ENCODE measurements around the gene CCDC88C. TPM values are rescaled to one million over a fixed set of nuclear protein-coding genes. Genes with fewer than 3 reads are reported as not detected.

Gene CCDC88C
- polyA plus RNA-seq, 3 donors: 39.2 to 49.7 (median 44.4) TPM

DNA sequence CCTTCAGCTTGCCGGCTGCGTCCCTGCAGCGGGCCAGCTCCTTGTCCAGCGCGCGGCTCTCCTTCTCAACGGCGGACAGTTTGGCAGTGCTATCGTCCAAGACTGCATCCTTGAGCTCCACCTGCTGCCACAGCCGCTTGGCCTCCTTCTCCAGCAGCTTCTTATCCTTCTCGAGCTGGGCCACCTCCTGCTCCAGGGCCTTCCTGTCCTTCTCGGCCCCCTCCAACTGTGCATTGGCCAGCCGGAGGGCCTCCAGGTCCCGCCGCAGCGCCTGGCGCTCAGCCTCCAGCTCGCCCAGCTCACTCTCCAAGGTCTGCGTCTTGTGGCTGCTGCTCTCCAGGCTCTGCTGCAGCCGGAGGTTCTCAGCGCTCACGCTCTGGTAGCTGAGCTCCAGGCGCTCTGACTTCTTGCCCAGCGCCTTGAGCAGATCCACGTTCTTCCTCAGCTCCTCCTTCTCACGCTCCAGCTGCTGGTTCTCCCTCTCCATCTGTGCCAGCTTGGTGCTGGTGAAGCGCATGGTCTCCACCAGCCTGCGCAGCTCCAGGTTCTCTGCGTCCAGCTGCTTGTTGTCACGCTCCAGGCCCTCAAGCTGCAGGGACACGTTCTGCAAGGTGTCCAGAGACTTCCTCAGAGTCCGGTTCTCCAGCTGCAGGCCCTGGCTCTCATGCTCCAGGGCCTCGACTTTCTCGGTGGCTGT lies 104.3 kb downstream of the CCDC88C start:
- no peak for DNase-seq

DNA sequence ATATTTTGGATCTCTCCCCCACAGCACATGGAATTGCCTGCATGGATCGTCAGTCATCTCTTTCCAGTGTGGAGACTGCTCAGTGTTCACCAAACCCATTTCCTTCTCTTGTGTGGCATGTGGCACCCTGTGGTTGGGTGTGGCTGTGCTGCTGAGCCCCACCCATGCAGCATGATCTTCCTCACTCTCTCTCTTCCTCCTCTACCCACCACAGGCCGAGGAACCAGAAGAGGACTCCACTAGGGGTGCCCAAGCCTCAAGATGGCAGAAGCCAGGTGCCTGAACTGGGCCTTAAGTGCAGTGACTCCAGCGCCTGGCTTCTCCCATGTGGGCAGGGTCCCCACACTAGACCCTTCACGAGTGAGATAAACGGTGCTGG lies 106.3 kb downstream of the CCDC88C start:
- DNase-seq: no peak

DNA sequence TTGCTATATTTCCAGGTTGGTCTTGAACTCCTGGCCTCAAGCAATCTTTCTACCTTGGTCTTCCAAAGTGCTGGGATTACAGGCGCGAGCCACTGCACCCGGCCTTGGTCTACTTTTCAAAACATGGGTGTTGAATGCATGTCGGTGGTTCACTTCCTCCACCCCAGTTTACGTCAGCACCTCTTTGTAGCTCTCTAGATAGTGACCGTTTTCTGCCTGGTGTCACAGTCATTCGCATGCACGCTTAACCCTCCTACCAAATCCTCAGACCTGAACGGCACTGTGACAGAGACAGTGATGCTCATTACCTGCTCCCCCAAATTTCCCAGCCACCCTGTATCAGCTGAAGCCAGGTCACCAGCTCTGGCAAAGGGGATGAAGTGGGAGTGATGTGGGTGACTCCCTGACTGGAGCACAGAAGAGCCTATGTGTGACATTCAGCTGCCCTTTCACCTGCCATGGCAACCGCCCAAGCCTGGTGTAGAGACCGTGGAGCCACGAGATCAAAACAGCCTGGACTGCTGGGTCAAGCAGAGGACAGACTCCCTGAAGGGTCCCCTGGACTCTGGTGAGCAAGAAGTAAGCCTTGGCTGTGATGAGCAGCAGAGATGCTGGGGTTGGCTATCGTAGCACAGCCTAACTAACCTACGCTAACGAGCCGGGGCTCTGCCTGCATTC lies 106.9 kb downstream of the CCDC88C start:
- DNase-seq: no peak

DNA sequence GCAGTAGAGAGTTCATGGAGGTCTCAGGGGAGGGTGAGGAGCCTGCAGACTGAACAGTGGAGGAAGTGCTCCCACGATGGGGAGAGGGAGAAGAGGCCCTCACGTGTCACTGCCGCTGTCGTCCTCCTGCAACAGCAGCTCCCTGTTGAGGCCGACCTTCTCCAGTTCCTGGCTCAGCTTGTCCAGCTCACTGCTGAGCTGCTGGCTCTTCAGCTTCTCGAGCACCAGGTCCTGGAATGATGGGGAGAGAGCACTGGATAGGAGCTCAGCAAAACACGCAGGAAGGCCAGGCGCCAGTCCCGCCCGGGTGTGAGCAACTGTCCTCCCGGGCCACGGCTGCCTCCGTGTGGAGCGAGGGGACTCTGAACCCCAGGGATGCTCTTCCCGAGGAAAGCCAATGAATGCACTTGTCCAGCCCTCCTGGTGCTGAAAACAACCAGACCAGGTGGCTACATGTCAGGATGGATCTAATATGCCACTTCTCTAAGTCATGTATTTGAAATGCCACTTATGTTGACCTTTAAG lies 107.8 kb downstream of the CCDC88C start:
- no peak for DNase-seq

DNA sequence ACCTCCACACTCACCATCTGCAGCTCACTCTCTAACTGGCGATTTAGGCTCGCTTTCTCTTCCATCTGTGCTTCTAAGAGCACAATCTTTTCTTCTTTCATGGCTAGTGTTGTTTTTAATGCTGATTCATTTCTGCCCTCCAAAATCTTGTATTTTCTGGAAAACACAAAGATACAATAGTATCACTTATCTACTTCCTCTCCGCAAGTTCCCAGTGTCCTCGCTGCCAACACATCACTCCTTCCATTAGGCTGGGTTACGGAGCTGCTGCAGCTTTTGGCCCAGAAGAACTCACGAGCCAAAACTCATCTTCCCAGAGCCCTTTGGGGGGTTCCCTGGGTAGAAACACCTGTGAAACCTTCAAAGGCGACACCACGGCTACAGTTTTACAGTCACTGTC lies 109.3 kb downstream of the CCDC88C start:
- DNase-seq: no peak

DNA sequence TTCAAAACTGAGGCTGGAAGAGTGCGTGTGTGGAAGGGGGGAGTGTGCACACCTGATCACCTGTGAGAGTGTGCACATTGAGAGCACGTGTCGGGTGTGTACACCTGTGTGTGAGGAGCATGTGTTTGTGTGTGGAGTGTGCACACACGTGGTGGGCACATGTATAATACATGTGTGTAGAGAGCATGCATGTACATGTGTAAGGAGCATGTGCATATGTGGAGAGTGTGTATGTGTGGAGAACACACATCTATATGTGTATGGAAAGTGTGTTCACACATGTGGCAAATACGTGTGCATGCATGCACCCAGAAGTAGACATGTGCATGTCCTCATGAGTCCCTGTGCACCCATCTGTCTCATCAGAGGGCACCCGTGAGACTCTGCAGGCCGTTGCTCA lies 110.0 kb downstream of the CCDC88C start:
- no peak for DNase-seq

DNA sequence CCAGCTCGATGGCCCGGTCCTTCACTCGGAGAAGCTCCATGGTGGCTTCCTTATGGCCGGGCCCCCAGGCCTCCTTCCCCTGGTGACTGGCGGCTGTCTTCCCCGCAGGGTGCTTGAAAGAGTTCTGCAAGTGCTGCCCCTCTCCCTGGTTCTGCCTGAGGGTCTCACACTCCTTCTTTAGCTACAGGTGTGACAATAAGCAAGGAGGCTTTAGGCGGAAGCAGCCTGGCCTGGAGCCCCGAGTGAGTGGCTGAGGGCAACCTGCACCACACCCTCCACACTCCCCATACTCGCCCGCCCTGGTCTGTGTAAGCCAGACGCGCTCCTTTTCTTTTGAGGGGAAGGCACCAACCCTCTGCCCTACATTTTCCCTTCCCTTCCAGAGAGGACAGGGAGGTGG lies 110.6 kb downstream of the CCDC88C start:
- DNase-seq: no peak

DNA sequence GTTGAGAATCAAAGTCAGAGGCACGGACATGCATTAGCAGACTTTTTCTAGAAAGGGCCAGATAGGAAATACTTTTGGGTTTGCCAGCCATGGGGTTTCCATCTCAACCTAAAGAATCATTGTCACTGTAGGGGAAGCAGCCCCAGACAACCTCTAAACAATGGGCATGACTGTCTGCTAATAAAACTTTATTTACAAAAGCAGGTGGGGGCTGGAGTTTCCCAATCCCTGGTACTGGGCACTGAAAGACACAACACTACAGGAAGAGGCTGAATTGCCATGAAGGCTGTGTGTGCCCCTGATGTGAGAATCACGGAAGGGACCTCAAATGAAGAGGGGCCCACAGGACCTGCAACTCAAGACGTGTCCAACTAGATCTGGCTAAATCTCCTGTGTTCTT lies 111.1 kb downstream of the CCDC88C start:
- DNase-seq: no peak

DNA sequence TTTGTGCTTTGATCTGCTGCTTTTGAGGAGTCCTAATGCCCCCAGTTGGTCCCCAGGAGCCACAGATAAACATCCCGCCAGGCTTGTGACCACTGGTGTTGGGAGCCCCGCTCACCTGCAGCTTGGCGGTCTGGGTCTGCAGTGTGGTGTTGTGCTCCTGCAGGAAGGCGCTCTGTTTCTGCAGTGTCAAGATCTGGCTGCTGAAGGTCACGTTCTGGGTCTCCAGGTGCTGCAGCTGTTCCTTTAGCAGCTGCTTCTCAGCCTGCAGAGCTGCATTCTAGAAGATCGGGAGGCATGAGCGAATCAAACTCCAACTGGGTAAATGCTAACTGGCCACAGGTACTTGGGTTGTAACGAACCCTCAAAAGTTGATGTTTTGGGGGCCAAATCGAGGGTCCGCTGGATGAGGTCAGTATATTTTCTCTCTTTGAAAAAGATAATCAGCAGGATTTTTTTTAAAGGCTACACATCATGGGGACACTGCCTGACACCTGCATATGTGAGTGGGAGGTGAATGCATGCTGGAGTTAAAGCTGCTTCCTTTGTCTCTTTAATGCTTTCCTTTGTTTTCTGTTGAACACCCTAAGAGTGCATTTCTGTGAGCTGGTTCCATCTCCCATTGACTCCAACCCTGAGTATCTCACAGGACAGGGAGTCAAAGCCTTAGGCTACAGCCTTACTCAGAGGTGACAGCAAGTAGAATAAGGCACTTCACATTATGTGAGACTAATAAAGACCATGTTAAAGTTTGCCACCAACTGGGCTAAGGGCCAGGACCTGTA lies 111.8 kb downstream of the CCDC88C start:
- DNase-seq: no peak

DNA sequence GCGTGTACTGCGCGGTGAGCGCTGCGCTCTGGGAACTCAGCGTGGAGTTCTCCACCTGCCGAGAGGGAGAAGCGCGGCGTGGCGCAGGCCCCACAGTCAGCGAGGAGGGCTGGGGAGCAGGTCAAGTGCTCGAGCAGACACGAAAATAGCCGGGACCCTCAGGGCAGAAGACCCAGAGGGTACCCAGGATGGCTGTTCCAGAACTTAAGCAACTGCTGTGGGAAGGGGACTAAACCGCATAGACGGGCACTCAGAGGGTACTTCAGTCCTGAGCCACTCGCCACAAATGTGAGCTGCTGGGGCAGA lies 113.7 kb downstream of the CCDC88C start:
- no peak for DNase-seq

DNA sequence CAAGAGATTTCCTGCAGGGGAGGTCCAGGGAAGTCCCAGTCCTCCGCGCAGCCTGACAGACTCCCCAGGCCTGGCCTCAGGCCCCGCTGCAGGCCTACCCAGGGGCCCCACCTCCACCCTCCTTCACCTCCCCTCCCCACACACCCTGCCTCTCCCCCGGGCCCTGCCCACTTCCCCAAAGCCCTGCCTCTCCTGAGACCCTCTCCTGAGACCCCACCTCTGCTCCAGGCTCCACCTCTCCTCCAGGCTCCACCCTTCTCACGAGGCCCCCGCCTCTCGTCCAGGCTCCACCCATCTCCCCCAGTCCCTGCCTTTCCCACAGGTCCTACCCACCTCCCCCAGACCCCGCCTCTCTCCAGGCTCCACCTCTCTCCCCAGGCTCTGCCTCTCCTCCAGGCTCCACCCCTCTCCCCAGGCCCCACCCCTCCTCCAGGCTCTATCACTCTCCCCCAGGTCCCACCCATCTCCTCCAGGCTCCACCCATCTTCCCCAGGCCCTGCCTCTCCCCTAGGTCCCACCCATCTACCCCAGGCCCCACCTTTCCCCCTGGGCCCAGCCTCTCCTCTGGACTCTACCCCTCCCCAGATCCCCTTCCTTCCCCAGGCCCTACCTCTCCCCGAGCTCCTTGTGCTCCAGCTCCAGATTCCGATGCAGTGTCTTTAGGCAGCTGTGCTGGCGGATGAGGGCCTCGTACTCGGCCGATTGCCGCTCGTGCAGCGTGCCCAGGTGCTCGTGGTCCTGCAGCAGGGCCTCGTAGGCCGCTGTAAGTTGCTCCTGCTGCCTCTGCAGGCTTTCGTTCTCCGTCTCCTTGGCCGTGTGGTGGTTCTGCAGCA lies 114.3 kb downstream of the CCDC88C start:
- DNase-seq: no peak

DNA sequence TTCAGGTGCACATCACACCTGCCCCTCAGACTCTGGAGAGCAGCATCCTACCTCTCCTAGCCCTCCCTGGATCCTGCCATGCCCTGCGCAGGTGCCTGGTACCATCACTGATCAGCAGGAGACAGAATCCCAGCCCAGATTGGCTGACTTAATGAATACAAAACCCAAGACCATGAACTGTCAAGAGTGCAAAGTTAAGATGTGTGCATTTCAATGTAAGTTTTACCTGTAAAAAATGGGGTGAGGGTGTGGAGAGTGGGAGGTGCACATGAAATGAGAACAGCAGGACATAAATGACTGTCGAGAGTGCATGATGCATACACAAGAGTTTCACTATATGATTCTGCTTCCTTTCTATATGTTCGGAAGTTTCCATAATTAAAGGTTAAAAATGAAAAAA lies 115.2 kb downstream of the CCDC88C start:
- DNase-seq: no peak

DNA sequence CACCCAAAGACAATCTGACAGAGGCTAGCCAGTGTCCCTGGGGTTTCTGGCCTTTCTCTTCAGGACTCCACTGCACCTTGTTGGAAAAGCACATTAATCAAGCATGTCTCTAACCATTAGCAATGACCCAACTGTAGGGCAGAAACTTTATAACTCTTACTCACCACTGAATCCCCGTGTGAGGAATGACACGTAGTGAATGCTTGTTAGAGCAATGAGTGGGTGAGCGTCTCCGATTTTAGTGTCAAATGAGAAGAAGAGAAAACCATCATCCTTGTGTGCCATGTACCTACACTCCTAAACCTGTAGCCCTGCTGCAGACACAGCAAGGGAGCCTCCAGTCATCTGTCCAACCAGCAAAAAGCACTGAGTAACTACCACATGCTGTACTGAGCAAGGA lies 116.7 kb downstream of the CCDC88C start:
- DNase-seq: no peak

DNA sequence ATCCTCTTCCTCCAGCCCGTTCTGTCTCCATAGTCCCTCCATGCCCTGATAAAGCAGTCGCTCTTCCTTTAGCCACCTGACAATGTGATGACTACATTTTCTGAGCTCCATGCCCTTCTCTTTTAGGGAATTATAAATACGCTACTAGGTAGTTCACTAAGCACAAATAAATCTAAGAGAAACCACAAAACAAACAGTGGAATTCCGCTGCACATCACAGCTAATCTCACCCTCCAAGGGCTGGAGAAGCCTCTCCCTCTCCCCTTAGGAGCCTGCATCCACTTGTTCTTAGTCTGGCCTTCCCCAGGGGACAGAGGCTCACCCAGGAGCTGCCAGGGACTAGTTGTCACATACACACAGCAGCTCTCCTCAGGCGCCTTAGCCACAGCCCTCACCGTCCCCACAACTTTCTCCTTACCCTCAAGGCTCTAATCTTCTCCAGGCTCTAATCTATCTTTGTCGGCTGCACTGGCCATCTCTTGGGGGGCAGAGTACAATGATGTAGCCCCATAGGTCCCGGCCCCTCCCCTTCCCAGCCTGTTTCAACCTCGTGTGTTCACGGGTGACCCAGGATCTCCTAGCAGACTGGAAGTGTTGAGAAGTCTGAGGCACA lies 117.2 kb downstream of the CCDC88C start:
- no peak for DNase-seq

DNA sequence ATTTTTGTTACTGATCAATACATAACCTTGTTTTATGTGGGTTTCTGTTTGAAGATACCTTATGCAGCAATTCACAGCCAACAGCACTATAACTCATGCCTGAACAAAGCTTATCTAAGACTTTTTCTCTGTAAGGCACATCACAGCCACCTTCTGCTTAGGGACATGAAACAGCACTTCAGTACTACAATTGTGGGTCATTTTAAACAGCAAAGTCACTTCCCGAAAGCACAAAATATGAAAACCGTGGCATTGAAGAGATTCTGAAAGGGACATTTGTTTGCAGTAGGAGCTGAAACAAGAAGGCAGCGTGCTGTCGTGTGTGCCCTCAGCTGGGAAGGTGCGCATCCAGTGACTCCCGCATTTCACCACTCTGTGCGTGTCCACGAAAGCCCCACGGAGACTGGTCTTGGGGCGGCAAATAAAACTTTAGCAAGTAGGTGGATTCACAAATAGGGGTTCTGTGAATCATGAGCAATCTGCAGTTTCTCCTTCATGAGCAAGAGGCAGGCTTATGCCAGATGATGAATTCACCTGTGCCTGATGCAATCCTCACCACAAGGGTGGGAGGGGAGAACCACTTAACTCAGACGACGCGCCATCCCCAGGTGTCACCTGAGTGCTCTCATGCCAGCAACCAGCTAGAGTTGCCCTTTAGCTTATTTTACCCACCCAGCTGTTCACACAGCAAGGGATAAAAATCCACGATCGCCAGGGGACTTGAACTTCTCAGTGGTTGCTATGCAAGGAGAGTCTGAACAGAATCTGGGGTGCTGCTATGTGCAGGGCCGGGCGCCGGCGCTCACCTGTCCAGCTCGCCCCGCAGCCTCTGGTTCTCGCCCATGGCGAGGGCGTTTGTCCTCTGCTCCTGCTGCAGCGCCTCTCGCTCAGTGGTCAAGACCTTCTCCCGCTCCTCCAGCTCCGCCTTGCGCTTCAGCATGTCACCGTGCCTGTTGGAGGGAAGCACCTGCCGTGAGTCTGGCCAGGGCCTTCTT lies 118.2 kb downstream of the CCDC88C start:
- no peak for DNase-seq

DNA sequence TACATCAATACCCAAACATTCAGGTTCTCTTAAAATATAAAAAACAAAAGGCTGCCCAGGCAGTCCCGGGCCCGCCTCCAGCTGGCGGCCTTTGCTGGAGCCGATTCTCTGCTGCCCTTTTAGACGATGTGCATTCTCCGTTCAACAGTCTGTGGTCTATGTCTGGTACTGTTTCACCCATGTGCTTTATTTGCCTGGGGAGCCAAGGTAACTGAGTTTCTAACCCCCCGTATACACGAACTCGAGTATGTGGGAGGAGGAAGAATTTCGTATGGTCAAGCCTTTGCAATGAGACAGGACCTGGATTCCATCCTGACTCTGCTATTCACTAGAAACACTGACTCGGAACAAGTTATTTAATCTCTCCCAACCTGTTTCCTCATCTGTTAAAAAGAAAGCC lies 119.0 kb downstream of the CCDC88C start:
- no peak for DNase-seq

DNA sequence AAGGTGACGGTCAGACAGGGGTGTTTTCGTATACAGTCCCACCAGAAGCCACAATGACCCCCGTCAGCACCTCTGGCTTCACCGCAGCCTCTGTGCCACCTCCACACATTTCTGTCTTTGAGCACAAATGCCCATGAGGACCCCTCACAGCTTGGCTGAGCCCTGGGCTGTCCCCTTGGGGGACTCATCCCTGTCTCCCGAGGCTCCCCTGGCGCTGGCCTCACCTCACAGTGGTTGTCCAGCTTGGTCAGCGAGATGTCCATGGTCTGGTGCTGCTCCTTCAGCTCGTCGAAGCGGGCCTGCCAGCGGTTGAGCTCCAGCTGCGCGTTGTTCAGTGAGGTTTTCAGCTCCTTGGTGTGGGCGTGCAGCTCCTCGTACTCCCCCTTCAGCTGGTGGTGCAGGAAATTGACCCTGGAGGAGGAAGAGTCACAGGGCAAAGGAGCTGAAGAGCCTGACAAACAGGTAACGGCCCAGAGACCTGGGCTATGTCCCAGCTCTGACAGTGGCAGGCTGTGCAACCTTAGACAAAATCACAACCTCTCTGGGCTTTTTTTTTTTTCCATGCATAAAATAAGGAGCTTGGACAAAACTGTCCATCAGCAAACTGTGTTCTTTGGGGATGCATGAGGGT lies 120.4 kb downstream of the CCDC88C start:
- no peak for DNase-seq

DNA sequence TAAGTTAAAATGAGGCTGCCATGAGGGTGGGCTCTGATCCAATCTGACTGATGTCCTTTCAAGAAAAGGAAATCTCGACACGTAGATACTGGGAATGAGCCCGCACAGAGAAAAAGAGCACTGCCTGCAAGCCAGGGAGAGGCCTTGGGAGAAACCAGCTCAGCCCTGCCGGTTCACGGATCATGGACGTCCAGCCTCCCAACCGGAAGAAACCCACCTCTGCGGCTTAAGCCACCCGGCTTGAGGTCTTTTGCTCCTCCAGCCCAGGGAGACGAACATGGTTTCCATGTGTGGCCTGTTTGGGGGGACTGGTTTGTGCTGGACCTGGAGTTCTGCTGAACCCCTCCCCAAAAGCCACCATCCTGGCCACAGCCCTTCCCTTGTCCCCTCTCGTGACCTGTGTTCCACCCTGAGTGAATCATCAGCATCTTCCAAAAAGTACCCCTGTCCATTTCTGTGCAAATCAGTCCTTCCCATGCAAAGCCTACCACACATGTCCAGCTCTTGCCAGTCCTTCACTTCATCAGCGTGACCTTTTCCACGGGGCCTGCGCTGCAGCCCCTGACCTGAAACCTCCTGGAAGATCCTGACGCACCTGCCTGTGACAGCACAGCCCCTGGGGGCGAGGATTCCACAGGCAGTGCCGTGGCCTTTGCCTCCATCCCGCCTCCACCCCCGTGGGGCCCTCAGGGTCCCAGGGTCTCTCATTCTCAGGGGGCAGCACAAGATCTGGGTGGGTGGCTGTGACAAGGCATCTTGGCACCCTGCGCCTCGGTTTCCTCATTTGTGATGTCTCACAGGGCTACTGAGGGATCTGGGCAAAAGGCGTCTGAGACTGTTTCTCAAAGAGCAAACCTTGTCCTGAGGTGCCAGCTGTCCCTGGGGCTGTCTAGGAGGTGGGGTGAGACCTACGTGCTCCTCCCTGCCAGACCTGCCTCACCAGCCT lies 121.5 kb downstream of the CCDC88C start:
- DNase-seq: no peak

All from renal pelvis (tissue), 4 donors.